MM.1S (cell line): ENCODE measurements around the gene PPP1R7.

Source experiments
- DNase-seq: peaks from one replicate; pipeline ENCODE4 v3.0.0-alpha.2; 2015
- H2AFZ ChIP-seq: fragments of 300-600 bp; sonication (generic); 2 replicates; pipeline ENCODE4 v1.6.0; 2016; ENCODE audit warnings: antibody characterized with exemption, low read length
- H3F3A ChIP-seq: fragments of 300-600 bp; sonication (generic); 2 replicates; pipeline ENCODE4 v1.6.1; 2016; ENCODE audit warnings: mild to moderate bottlenecking, antibody characterized with exemption, low read length, moderate library complexity, mixed read lengths; ENCODE audit not compliant: insufficient read depth
- H3K27ac ChIP-seq: fragments of 300-600 bp; sonication (generic); 2 replicates; pipeline ENCODE4 v1.5.1; 2016; ENCODE audit warnings: mild to moderate bottlenecking, low read length
- H3K27me3 ChIP-seq: fragments of 300-600 bp; sonication (generic); replicated peaks from 2 replicates; pipeline ENCODE4 v1.6.0; 2016; ENCODE audit warnings: low read length; ENCODE audit not compliant: insufficient read depth
- H3K36me3 ChIP-seq: fragments of 300-600 bp; sonication (generic); replicated peaks from 2 replicates; pipeline ENCODE4 v1.6.1; 2016; ENCODE audit warnings: mild to moderate bottlenecking, low read length, mixed read lengths; ENCODE audit not compliant: insufficient read depth
- H3K4me1 ChIP-seq: fragments of 300-600 bp; sonication (generic); 2 replicates; pipeline ENCODE4 v1.6.1; 2016; ENCODE audit warnings: low read length, mixed read lengths
- H3K4me2 ChIP-seq: fragments of 300-600 bp; sonication (generic); 2 replicates; pipeline ENCODE4 v1.6.0; 2016; ENCODE audit warnings: low read depth, low read length
- H3K4me3 ChIP-seq: fragments of 300-600 bp; sonication (generic); 2 replicates; pipeline ENCODE4 v1.5.1; 2016; ENCODE audit warnings: low read length, mixed read lengths
- H3K79me2 ChIP-seq: fragments of 300-600 bp; sonication (generic); 2 replicates; pipeline ENCODE4 v1.6.1; 2016; ENCODE audit warnings: mixed run types, low read length, mixed read lengths
- H3K9ac ChIP-seq: fragments of 300-600 bp; sonication (generic); 2 replicates; pipeline ENCODE4 v1.6.1; 2016; ENCODE audit warnings: low read length, mixed read lengths
- H3K9me2 ChIP-seq: fragments of 300-600 bp; sonication (generic); replicated peaks from 2 replicates; pipeline ENCODE4 v1.6.1; 2016; ENCODE audit warnings: mild to moderate bottlenecking, low read length, mixed read lengths; ENCODE audit not compliant: insufficient read depth
- H3K9me3 ChIP-seq: fragments of 300-600 bp; sonication (generic); replicated peaks from 2 replicates; pipeline ENCODE4 v1.6.1; 2016; ENCODE audit warnings: mild to moderate bottlenecking, low read length, mixed read lengths; ENCODE audit not compliant: insufficient read depth
- H4K20me1 ChIP-seq: fragments of 300-600 bp; sonication (generic); 2 replicates; pipeline ENCODE4 v1.6.1; 2016; ENCODE audit warnings: mild to moderate bottlenecking, low read length, moderate library complexity, mixed read lengths; ENCODE audit not compliant: insufficient read depth
- EZH2 ChIP-seq: fragments of 300-600 bp; sonication (generic); optimal IDR thresholded peaks from 2 replicates; pipeline ENCODE3; 2017; ENCODE audit warnings: low read depth, mild to moderate bottlenecking, antibody characterized with exemption, low read length, mixed read lengths
- EZH2phosphoT487 ChIP-seq: fragments of 300-600 bp; sonication (generic); IDR thresholded peaks from 2 replicates; pipeline ENCODE4 v1.6.1; 2018; ENCODE audit warnings: antibody characterized with exemption, low read length
- TF ChIP-seq, protein P1 (sequence below): fragments of 300-600 bp; sonication (generic); IDR thresholded peaks from 2 replicates; pipeline ENCODE4 v1.5.1; 2016; ENCODE audit warnings: antibody characterized with exemption, low read length, mixed read lengths

Gene PPP1R7

GRCh38 chr2:241157841-241158545 lies 7.7 kb downstream of the PPP1R7 start:
- H3K9me3 ChIP-seq, result no peaks in the 10 kb centered on the region
- H4K20me1 ChIP-seq, result no peaks in the 10 kb centered on the region
- no peak overlapping the region for H3K4me3 ChIP-seq
- H3K4me1 ChIP-seq, result no peaks in the 10 kb centered on the region
- no peaks in the 10 kb centered on the region for H3K27me3 ChIP-seq
- DNase-seq, result no peak
- no peak overlapping the region for H3K4me2 ChIP-seq
- no peaks in the 10 kb centered on the region for H3K9me2 ChIP-seq
- H3F3A ChIP-seq, result no peaks in the 10 kb centered on the region
- TF ChIP-seq, protein P1, sequence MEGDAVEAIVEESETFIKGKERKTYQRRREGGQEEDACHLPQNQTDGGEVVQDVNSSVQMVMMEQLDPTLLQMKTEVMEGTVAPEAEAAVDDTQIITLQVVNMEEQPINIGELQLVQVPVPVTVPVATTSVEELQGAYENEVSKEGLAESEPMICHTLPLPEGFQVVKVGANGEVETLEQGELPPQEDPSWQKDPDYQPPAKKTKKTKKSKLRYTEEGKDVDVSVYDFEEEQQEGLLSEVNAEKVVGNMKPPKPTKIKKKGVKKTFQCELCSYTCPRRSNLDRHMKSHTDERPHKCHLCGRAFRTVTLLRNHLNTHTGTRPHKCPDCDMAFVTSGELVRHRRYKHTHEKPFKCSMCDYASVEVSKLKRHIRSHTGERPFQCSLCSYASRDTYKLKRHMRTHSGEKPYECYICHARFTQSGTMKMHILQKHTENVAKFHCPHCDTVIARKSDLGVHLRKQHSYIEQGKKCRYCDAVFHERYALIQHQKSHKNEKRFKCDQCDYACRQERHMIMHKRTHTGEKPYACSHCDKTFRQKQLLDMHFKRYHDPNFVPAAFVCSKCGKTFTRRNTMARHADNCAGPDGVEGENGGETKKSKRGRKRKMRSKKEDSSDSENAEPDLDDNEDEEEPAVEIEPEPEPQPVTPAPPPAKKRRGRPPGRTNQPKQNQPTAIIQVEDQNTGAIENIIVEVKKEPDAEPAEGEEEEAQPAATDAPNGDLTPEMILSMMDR, result no peak
- TF ChIP-seq EZH2phosphoT487 (no peak), EZH2 (no peak)
- H3K9ac ChIP-seq, result no peak overlapping the region
- no peak overlapping the region for H3K27ac ChIP-seq
- no peaks in the 10 kb centered on the region for H3K36me3 ChIP-seq
- H2AFZ ChIP-seq, result no peak overlapping the region
- H3K79me2 ChIP-seq, result peaks cover 6% of the 10 kb centered on the region; the same call in 1 of the 2 replicates

DNA sequence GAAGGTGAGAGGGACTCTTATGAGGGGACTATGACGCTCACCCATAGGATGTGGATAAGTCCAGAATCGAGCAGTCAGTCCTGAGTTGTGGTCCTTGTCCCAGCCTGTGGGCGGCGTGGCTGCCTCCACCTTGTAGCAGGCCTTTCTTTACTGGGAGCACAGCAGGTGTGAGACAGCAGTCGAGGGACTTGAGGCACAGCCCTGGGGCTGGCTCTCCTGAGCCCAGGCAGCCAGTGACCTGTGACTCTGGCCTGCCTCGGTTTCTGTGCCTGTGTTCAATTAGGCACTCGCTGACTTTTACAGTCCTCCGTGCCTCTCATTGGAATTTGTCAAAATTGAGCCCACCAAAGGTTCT lies 8.3 kb downstream of the PPP1R7 start:
- Histone ChIP-seq H2AFZ (no peak overlapping the region), H3K9me2 (no peaks in the 10 kb centered on the region), H3K36me3 (no peaks in the 10 kb centered on the region), H3F3A (no peaks in the 10 kb centered on the region), H3K4me3 (no peak overlapping the region), H3K4me2 (no peak overlapping the region), H3K9ac (no peak overlapping the region), H3K9me3 (no peaks in the 10 kb centered on the region), H3K27me3 (no peaks in the 10 kb centered on the region), H3K79me2 (peaks cover under 1% of the 10 kb centered on the region; the same call in 1 of the 2 replicates), H3K27ac (no peak overlapping the region), H3K4me1 (no peaks in the 10 kb centered on the region), H4K20me1 (no peaks in the 10 kb centered on the region)
- no peak for DNase-seq
- TF ChIP-seq, protein P1, result no peak
- no peak for TF ChIP-seq EZH2phosphoT487
- no peak for TF ChIP-seq EZH2

GRCh38 chr2:241159116-241159515 lies 8.8 kb downstream of the PPP1R7 start:
- no peaks in the 10 kb centered on the region for H3K9me3 ChIP-seq
- TF ChIP-seq EZH2phosphoT487 (no peak), EZH2 (no peak)
- TF ChIP-seq, protein P1, result no peak
- H2AFZ ChIP-seq, result no peak overlapping the region
- no peak overlapping the region for H3K27ac ChIP-seq
- H3K4me2 ChIP-seq, result no peak overlapping the region
- no peaks in the 10 kb centered on the region for H3K79me2 ChIP-seq
- H3K36me3 ChIP-seq, result no peaks in the 10 kb centered on the region
- H3K27me3 ChIP-seq, result no peaks in the 10 kb centered on the region
- H3K4me3 ChIP-seq, result no peak overlapping the region
- no peaks in the 10 kb centered on the region for H3K9me2 ChIP-seq
- no peak for DNase-seq
- H3F3A ChIP-seq, result no peaks in the 10 kb centered on the region
- no peaks in the 10 kb centered on the region for H3K4me1 ChIP-seq
- H4K20me1 ChIP-seq, result no peaks in the 10 kb centered on the region
- no peak overlapping the region for H3K9ac ChIP-seq
